GM12878 (cell line): ENCODE results near the gene HEBP1. TPM values are rescaled to one million over a fixed set of nuclear protein-coding genes. Genes with fewer than 3 reads are reported as not detected.

Experiments used
- ATAC-seq: fragments of 200-7000 bp; cut with Tn5 transposase; 3 replicates; pipeline ENCODE4 v1.9.1; 2020; ENCODE audit warnings: mild to moderate bottlenecking, moderate library complexity
- BruUV-seq: library from RNA; stranded (reverse); fragments of 400-500 nt; replicated peaks from 2 replicates; lab custom pipeline; 2021; lab: Mats Ljungman, UMichigan
- CTCF ChIA-PET: fragments of 300-600 bp; sonication (Branson Sonifier 250); formaldehyde crosslinking; extraction: SDS; loops from one replicate; lab custom pipeline; 2021; ENCODE audit warnings: inconsistent platforms; lab: Yijun Ruan, JAX
- POLR2A ChIA-PET: fragments of 350-600 bp; formaldehyde crosslinking; extraction: SDS; loops from one replicate; lab custom pipeline; 2021; ENCODE audit warnings: inconsistent platforms; lab: Charles Lee
- RAD21 ChIA-PET: fragments of 300-600 bp; sonication (Branson Sonifier 250); formaldehyde crosslinking; loops from one replicate; lab custom pipeline; 2023; ENCODE audit warnings: antibody characterized with exemption; ENCODE audit not compliant: unreplicated experiment; lab: Charles Lee
- SMC1A ChIA-PET: fragments of 300-600 bp; sonication (Branson Sonifier 250); formaldehyde crosslinking; loops from one replicate; lab custom pipeline; 2023; ENCODE audit not compliant: unreplicated experiment, uncharacterized antibody; lab: Charles Lee
- DNase-seq: peaks from one replicate; pipeline ENCODE4 v3.0.0-alpha.2; 2011; ENCODE audit warnings: low read depth, low spot score
- FAIRE-seq: peaks from 3 replicates; lab custom pipeline; 2011; peaks lifted over from hg19 to GRCh38; lab: Jason Lieb, UNC
- H2AFZ ChIP-seq: 2 replicates; pipeline ENCODE4 v1.6.0; 2011; ENCODE audit warnings: low read depth, low read length, control low read depth; ENCODE audit not compliant: control insufficient read depth
- H3K27ac ChIP-seq: 2 replicates; pipeline ENCODE4 v1.5.1; 2011; ENCODE audit warnings: control low read depth; ENCODE audit not compliant: control insufficient read depth, insufficient read depth
- H3K27me3 ChIP-seq, 2 experiments: replicated peaks in 1 of 2; 2 replicates each; pipeline versions ENCODE4 v1.6.0 to v1.6.1; 2011; ENCODE audit warnings: low read length in 1 of 2; ENCODE audit not compliant: control insufficient read depth in 2 of 2, insufficient read depth in 2 of 2
- H3K36me3 ChIP-seq, 2 experiments: 2 replicates each; pipeline ENCODE4 v1.5.1; 2011; ENCODE audit warnings: low read length in 1 of 2; ENCODE audit not compliant: control insufficient read depth in 2 of 2, insufficient read depth in 2 of 2
- H3K4me1 ChIP-seq: 2 replicates; pipeline ENCODE4 v1.6.1; 2011; ENCODE audit warnings: mild to moderate bottlenecking, low read length, moderate library complexity, mixed read lengths; ENCODE audit not compliant: control insufficient read depth, insufficient read depth
- H3K4me2 ChIP-seq: 2 replicates; pipeline ENCODE4 v1.6.0; 2011; ENCODE audit warnings: control low read depth; ENCODE audit not compliant: control insufficient read depth, insufficient read depth
- H3K4me3 ChIP-seq: fragments of 200-600 bp; sonication (generic); 2 replicates; pipeline ENCODE4 v1.5.1; 2016
- H3K79me2 ChIP-seq: 2 replicates; pipeline ENCODE4 v1.6.0; 2011; ENCODE audit warnings: low read length; ENCODE audit not compliant: control insufficient read depth, insufficient read depth
- H3K9ac ChIP-seq: 2 replicates; pipeline ENCODE4 v1.8.0; 2011; ENCODE audit warnings: low read length, control low read depth, mixed read lengths; ENCODE audit not compliant: control insufficient read depth, insufficient read depth
- H3K9me3 ChIP-seq: replicated peaks from 3 replicates; pipeline ENCODE4 v1.5.1; 2011; ENCODE audit warnings: mild to moderate bottlenecking, low read length; ENCODE audit not compliant: control insufficient read depth, insufficient read depth
- H4K20me1 ChIP-seq: 2 replicates; pipeline ENCODE4 v1.6.0; 2011; ENCODE audit not compliant: control insufficient read depth, insufficient read depth
- E4F1 ChIP-seq: fragments of 450-650 bp; IDR thresholded peaks from 2 replicates; pipeline ENCODE4 v1.6.1; 2018; ENCODE audit warnings: borderline replicate concordance, mild to moderate bottlenecking; ENCODE audit not compliant: partially characterized antibody
- NR2C2 ChIP-seq: IDR thresholded peaks from 2 replicates; pipeline ENCODE4 v1.6.1; 2011; ENCODE audit warnings: borderline replicate concordance, low read depth; ENCODE audit not compliant: control insufficient read depth, insufficient read length
- POLR2A ChIP-seq: IDR thresholded peaks from 2 replicates; pipeline ENCODE4 v1.6.1; 2011; ENCODE audit warnings: low read depth, mild to moderate bottlenecking, low read length
- POLR2AphosphoS2 ChIP-seq: IDR thresholded peaks from 2 replicates; pipeline ENCODE4 v1.6.1; 2011; ENCODE audit warnings: low read depth, mild to moderate bottlenecking, low read length, improper control_type of control experiment, moderate library complexity
- RELA ChIP-seq: fragments of 450-650 bp; IDR thresholded peaks from 2 replicates; pipeline ENCODE4 v1.8.0; 2014; ENCODE audit warnings: borderline replicate concordance; ENCODE audit not compliant: partially characterized antibody
- RELB ChIP-seq: fragments of 450-650 bp; IDR thresholded peaks from 2 replicates; pipeline ENCODE4 v1.6.1; 2017; ENCODE audit warnings: low read depth, mild to moderate bottlenecking, moderate library complexity
- STAT1 ChIP-seq: fragments of 450-650 bp; conservative IDR thresholded peaks from 2 replicates; pipeline ENCODE4 v1.6.1; 2014; ENCODE audit warnings: antibody characterized with exemption, mild to moderate bottlenecking
- TCF12 ChIP-seq: IDR thresholded peaks from 2 replicates; pipeline ENCODE4 v1.6.1; 2011; ENCODE audit warnings: low read depth, mild to moderate bottlenecking, low read length
- TCF3 ChIP-seq: IDR thresholded peaks from 2 replicates; pipeline ENCODE4 v1.6.1; 2012; ENCODE audit warnings: low read depth, mild to moderate bottlenecking, low read length, borderline replicate concordance; ENCODE audit not compliant: insufficient read depth
- whole genome bisulfite sequencing: methylation state at CpG from one replicate; pipeline ENCODE4 v1.1.6; 2016; ENCODE audit warnings: low lambda C conversion rate; ENCODE audit not compliant: insufficient replicate concordance, insufficient coverage; ENCODE audit errors: missing lambda C conversion rate; 5-methylcytosine and 5-hydroxymethylcytosine counted together
- in situ Hi-C: fragments of 300-500 bp; cut with MboI; formaldehyde crosslinking; loops from 9 replicates; pipeline ENCODE4 v1.14.3; 2018; ENCODE audit warnings: mixed read lengths
- intact Hi-C: fragments of 100-400 bp; cut with micrococcal nuclease; formaldehyde crosslinking; loops from one replicate; pipeline ENCODE4 v1.14.2; 2022; ENCODE audit not compliant: unreplicated experiment
- polyA plus RNA-seq, 11 experiments: library from polyadenylated mRNA; depleted of rRNA in 4 of 11; unstranded in 6 of 11; stranded (reverse) in 5 of 11; fragments of >200 nt; fragmentation: Nextera tagmentation in 4 of 11; fragmentation: Illumina TruSeq in 1 of 11; extraction: Ambion mirVana in 4 of 11; extraction: Trizol in 1 of 11; gene quantifications; 1 replicate in 1 of 11; 2 replicates in 10 of 11; pipeline versions ENCODE4 v1.2.1 to v1.2.3, GENCODE V29; 2011 to 2016; ENCODE audit warnings: inconsistent platforms in 2 of 11, missing spikeins in 2 of 11, low read depth in 1 of 11
- total RNA-seq, 4 experiments: library from RNA; depleted of rRNA in 3 of 4; stranded (reverse); fragments of >200 nt in 3 of 4; fragmentation: Illumina TruSeq in 1 of 4; extraction: Trizol in 1 of 4; gene quantifications; 2 replicates each; pipeline versions ENCODE4 v1.2.1 to v1.2.3, GENCODE V29; 2013 to 2021

HEBP1 gene
- total and polyA plus RNA-seq, 10 of the 15 experiments (the other 5 are each of a cell fraction or from before 2014, with no cell fraction given), result 0.07 to 0.32 (median 0.18) TPM; not detected in 5

GRCh38 chr12:13049816-13050215, 49.8 kb upstream of the HEBP1 start:
- Histone ChIP-seq H2AFZ (no peak overlapping the region), H3K27me3 (peaks cover 0 to 3% of the 10 kb centered on the region in 2 experiments; a peak in 1 of 4 replicates), H3K79me2 (no peaks in the 10 kb centered on the region), H3K4me2 (no peak overlapping the region), H3K4me3 (no peak overlapping the region)
- ChIA-PET CTCF (no interaction called here), RAD21 (no interaction called here)
- intact Hi-C loops, result no loop called here
- FAIRE-seq, result no peak
- no TSS peak for BruUV-seq
- no peak for TF ChIP-seq NR2C2
- no peak for TF ChIP-seq POLR2AphosphoS2
- no peak for TF ChIP-seq RELB
- no peak for TF ChIP-seq POLR2A
- no peak for TF ChIP-seq RELA
- TF ChIP-seq E4F1, result no peak
- no peak for TF ChIP-seq STAT1
- TF ChIP-seq TCF3, result no peak
- TF ChIP-seq TCF12, result no peak
- TF ChIP-seq, all 136 proteins: peak for 0
- DNase-seq (no peak), ATAC-seq (no peak)
- ChIA-PET SMC1A (interaction anchor here (0.8 kb wide), 1 partner anchor 73 kb away, joined by 3 read pairs; no protein-coding TSS in a partner anchor), POLR2A (no interaction called here)
- Histone ChIP-seq H3K27ac (no peak overlapping the region), H3K9me3 (no peaks in the 10 kb centered on the region; the same call in 1 of the 3 replicates), H3K9ac (no peak overlapping the region), H3K4me1 (no peaks in the 10 kb centered on the region), H4K20me1 (no peaks in the 10 kb centered on the region), H3K36me3 (no peaks in the 10 kb centered on the region)
- in situ Hi-C loops, result no loop called here
- 22% methylated on average over 3 of the region's 3 CpGs for WGBS
